IgD-negative memory B cell (primary cell): ENCODE measurements around the gene ANGPTL2. TPM values are rescaled to one million over a fixed set of nuclear protein-coding genes. Genes with fewer than 3 reads are reported as not detected.
"Not testable (repeated sequence)": the region's sequence is repeated elsewhere in the genome, so short reads cannot be mapped to it uniquely, and the experiment has no call there.

Source experiments
- H3K27ac Mint-ChIP-seq, 3 donors: one replicate each; pipeline ENCODE4 v1.8.0; 2020 to 2022; ENCODE audit warnings: mild to moderate bottlenecking in 3 of 3, mixed read lengths in 3 of 3, moderate library complexity in 1 of 3
- H3K27me3 Mint-ChIP-seq: one replicate; pipeline ENCODE4 v1.8.0; 2021; ENCODE audit warnings: mixed read lengths
- H3K36me3 Mint-ChIP-seq: one replicate; pipeline ENCODE4 v1.8.0; 2020; ENCODE audit warnings: mild to moderate bottlenecking, mixed read lengths
- H3K4me1 Mint-ChIP-seq, 3 donors: one replicate each; pipeline ENCODE4 v1.8.0; 2020 to 2022; ENCODE audit warnings: mixed read lengths in 3 of 3, mild to moderate bottlenecking in 1 of 3
- H3K4me3 Mint-ChIP-seq, 4 donors: one replicate each; pipeline ENCODE4 v1.8.0; 2020 to 2022; ENCODE audit warnings: mild to moderate bottlenecking in 4 of 4, mixed read lengths in 4 of 4, moderate library complexity in 3 of 4
- H3K9me3 Mint-ChIP-seq, 3 donors: one replicate each; pipeline ENCODE4 v1.8.0; 2020 to 2021; ENCODE audit warnings: mixed read lengths in 3 of 3, mild to moderate bottlenecking in 1 of 3
- polyA plus RNA-seq: library from polyadenylated mRNA; unstranded; fragments of 300-500 nt; fragmentation: Illumina TruSeq; gene quantifications from one replicate; pipeline ENCODE4 v1.2.3, GENCODE V29; 2021

Gene ANGPTL2
- polyA plus RNA-seq, 1 donor from 2014 or later = 0.08 TPM

DNA sequence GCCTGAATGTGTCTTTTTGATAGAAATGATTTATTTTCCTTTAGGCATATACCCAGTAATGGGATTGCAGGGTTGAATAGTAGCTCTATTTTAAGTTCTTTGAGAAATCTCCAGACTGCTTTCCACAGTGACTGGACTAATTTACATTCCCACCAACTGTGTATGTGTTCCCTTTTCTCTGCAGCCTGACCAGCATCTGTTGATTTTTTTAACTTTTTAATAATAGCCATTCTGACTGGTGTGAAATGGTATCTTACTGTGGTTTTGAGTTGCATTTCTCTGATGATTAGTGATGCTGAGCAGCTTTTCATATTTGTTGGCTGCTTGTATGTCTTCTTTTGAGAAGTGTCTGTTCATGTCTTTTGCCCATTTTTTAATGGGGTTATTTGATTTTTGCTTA is 24.4 kb upstream of the ANGPTL2 start:
- H3K27me3 Mint-ChIP-seq, H3K27ac Mint-ChIP-seq, H3K4me1 Mint-ChIP-seq, H3K9me3 Mint-ChIP-seq, H3K4me3 Mint-ChIP-seq, H3K36me3 Mint-ChIP-seq: not testable (repeated sequence)

DNA sequence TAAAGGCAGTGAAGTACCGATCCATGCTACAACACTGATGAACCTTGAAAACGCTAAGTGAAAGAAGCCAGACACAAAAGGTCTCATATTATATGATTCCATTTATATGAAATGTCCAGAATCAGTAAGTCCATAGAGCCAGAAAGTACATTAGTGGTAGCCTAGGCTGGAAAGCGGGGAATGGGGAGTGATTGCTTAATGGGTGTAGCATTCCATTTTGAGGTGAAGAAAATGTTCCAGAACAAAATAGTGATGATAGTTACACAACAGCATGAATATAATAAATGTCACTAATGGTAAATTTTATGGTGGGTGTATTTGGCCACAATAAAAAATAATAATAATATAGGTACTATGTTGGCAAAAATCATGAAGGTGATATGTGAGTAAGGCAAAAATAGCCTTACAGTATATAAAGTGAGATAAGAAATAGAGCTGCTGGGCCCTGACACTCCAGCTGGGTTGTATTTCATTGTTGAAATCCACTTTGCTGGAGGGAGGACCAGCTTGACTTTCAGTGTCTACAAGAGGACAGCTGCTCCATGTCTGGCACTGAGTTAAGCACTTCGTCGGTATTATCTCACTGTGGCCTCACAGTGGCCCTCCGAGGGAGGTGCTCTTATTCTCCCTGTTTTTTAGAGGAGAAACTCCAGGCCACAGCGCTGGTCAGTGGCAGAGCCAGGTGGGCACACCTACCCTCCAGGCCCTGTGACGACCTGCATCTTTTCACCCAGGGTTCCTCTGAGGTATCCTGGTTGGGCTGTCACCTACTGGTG is 22.4 kb upstream of the ANGPTL2 start:
- Mint-ChIP-seq H3K27ac (no peak overlapping the region), H3K4me1 (no peaks in the 10 kb centered on the region), H3K27me3 (no peaks in the 10 kb centered on the region), H3K36me3 (peaks cover 3% of the 10 kb centered on the region), H3K9me3 (peaks cover 0 to 2% (median 0%) of the 10 kb centered on the region in 3 donors), H3K4me3 (no peak overlapping the region)

DNA sequence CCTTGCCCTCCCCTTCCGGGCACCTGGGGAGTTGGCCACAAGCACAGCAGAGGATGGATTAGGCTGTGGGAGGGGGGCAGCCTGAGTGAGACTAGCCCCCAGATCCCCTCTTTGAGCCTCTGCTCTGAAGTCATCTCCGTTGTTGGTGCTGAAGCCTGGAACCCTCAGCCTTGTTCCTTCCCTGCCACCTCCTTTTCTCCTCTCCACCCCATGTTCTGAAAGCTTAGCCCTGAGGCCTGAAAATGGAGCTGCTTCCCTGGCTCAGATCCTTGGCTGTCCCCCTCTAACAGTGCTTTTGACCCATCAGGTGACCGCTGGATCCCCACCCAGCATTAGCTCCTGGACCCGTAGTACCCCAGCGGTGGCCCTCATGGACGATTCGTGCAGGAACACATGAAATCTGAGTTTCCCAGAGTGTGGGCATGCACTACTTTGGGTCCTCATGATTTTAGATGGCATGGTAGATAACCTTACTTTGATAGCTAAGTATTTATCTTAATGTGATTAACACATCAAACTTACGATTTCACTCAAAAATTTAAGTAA is 21.6 kb upstream of the ANGPTL2 start:
- Mint-ChIP-seq H3K27ac (peak overlapping the region in 1 of 3 donors; percentile 55), H3K4me1 (no peaks in the 10 kb centered on the region), H3K4me3 (no peak overlapping the region), H3K27me3 (no peaks in the 10 kb centered on the region), H3K36me3 (peaks cover 3% of the 10 kb centered on the region), H3K9me3 (peaks cover 0 to 2% (median 0%) of the 10 kb centered on the region in 3 donors)

DNA sequence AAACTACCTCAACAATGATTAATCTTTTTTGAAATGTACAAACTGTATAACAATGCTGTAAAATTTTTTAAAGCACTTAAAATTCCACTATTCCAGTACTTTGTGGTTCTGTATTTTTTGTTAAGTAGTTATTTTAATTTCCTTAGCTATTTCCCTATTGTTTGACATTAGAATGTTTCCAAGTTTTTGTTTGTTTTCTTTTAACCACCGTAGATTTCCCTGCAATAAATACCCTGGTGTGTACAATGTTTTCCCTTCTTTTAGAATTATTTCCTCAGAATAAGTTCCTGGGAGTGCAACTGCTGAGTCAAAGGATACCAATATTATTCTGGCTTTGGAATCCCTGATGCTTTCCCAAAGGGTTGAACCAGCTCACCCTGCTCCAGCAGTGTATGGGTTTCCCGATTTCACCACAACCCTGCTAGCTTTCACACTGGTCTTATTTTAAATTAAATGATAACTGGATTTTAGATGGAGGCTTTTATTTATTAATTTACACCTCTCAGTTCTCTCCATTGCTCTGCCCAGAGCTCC is 20.6 kb upstream of the ANGPTL2 start:
- peaks cover 0 to 2% (median 0%) of the 10 kb centered on the region in 3 donors for H3K9me3 Mint-ChIP-seq
- no peak overlapping the region for H3K4me3 Mint-ChIP-seq
- H3K4me1 Mint-ChIP-seq = no peaks in the 10 kb centered on the region
- H3K27me3 Mint-ChIP-seq = no peaks in the 10 kb centered on the region
- H3K36me3 Mint-ChIP-seq = peaks cover 3% of the 10 kb centered on the region
- no peak overlapping the region for H3K27ac Mint-ChIP-seq

DNA sequence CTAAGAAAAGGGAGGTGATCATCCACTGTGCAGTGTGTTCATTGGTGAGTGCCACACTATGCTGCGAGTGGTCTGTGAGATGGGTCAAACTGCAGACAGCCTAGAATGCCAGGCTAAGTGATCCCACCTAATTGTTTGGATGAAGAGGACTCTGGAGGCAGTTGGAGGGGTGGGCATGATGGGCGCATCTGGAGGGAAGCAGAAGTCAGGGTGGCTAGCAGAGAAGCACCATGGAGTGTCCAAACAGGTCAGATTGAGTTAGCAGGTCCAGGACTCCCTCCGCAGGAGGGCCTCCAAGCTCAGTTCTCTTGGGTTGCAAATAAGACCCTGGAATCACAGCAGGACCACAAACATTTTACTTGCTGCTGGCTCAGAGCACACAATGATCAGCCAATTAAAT is 19.9 kb upstream of the ANGPTL2 start:
- Mint-ChIP-seq H3K9me3 (peaks cover 0 to 2% (median 0%) of the 10 kb centered on the region in 3 donors), H3K4me3 (no peak overlapping the region), H3K27ac (no peak overlapping the region), H3K4me1 (no peaks in the 10 kb centered on the region), H3K27me3 (no peaks in the 10 kb centered on the region), H3K36me3 (peaks cover 3% of the 10 kb centered on the region)

DNA sequence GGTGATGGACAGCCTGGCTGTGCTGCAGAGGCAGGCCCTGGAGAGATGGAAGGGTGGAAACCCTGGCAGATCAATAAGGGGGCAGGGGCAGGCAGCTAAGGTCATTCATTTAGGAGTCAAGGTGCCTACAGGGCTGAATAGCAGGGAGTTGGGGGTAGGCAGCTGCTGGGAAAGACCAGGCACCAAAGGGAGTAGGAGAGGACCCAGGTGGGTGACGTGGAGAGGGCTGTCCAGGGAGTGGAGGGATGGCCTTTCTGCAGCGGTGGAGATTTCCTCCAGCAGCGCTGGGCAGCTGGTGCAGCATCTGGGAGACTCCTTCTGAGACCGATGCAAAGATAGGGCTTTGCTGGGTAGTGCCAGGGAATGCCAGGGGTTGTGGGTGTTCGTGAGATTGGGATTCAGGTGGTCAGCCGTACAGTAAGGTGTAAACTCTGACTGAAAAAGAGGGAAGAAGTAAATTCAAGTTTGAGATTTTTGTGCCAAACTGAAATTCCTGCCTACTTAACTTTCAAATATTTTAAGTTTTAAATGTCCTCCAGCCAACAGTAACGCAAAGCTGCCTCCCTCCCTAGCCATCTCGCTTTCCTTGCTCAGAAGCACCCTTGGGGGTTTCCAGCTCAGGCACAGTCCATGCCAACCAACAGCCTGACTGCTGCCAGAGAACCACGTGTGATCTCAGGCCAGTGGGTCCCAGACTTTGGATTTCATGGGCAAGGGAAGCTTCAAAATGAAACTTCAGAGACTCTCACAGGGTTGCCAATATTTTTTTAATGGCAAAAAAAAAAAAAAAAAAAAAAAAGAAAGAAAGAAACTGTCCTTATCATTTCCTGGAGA is 18.6 kb upstream of the ANGPTL2 start:
- H3K4me3 Mint-ChIP-seq = no peak overlapping the region
- peak overlapping the region in 1 of 3 donors; percentile 0 for H3K27ac Mint-ChIP-seq
- no peaks in the 10 kb centered on the region for H3K36me3 Mint-ChIP-seq
- no peaks in the 10 kb centered on the region for H3K27me3 Mint-ChIP-seq
- H3K4me1 Mint-ChIP-seq = no peaks in the 10 kb centered on the region
- H3K9me3 Mint-ChIP-seq = no peaks in the 10 kb centered on the region

DNA sequence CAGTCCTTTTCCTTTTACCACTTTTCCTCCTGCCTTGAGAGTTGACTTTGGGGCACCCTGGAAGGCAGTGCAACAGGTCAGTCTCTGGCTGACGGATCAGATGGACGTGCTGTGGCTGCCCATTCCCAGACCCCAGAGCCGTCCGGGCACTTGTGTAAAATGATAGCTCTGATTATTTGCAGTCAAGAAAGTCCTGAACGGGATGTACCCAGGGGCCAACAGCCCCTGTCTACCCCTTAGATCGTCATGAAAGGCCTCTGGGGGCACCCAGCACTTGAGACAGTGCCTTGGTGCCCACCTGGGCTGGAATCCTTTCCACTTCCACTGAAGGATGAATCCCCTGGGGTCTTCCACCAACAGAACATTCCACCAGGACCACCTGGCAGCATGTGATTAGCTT is 17.7 kb upstream of the ANGPTL2 start:
- no peaks in the 10 kb centered on the region for H3K9me3 Mint-ChIP-seq
- H3K27me3 Mint-ChIP-seq = no peaks in the 10 kb centered on the region
- no peaks in the 10 kb centered on the region for H3K4me1 Mint-ChIP-seq
- H3K4me3 Mint-ChIP-seq = no peak overlapping the region
- no peak overlapping the region for H3K27ac Mint-ChIP-seq
- peaks cover 4% of the 10 kb centered on the region for H3K36me3 Mint-ChIP-seq

DNA sequence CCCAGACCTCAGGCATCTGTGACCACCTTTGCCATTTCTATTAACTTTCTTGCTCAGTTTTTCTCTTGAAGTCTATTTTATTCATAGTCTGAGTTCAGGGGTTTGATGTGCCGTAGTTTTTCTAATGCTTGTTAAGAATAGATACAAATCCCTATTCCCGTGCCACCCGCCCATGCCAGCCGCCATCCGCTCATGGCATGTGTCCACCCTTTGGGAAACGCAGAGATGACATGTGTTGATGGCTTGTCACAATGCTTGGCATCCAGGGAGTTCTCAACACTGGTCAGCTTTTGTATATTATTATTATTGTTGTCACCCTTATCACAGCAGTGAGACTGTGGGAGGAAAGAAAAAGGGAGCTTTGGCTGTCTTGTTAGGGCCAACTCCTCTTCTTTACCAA is 17.3 kb upstream of the ANGPTL2 start:
- Mint-ChIP-seq H3K27ac (peak overlapping the region in 1 of 3 donors; percentile 56), H3K4me3 (no peak overlapping the region), H3K27me3 (no peaks in the 10 kb centered on the region), H3K9me3 (no peaks in the 10 kb centered on the region), H3K36me3 (peaks cover 4% of the 10 kb centered on the region), H3K4me1 (no peaks in the 10 kb centered on the region)

DNA sequence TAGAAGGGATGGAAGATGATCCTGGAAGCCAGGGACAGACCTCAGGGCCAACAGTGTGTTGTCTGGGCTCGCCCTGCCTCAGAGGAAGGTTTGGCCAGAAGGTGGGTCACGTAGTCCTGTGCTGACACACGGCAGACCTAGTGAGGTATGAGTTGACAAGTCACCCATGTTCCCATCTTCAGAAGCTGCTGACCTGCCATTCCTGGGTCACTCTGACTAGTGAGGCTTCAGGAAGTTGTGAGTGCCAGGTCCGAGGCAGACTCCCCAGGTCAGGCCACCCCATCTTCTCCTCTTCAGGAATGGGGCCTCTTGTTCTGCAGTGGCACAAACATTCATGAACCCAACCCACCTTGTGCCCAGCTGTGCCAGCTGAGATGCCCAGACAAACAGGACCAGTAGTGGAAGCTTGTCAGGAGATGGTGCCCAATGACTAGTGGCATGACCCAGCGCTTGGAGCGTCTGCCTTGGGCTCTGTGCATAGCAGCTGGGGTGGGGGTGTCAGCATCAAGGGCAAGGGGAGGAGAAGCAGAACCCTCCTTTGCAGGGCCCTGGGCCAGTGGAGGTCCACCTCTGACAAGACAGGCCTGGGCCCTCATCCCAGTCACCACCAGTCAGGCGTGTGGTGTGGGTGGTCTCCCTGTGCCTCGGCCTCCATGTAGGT is 16.8 kb upstream of the ANGPTL2 start:
- Mint-ChIP-seq H3K36me3 (peaks cover 4% of the 10 kb centered on the region), H3K4me1 (no peaks in the 10 kb centered on the region), H3K27ac (no peak overlapping the region), H3K4me3 (no peak overlapping the region), H3K9me3 (no peaks in the 10 kb centered on the region), H3K27me3 (no peaks in the 10 kb centered on the region)

DNA sequence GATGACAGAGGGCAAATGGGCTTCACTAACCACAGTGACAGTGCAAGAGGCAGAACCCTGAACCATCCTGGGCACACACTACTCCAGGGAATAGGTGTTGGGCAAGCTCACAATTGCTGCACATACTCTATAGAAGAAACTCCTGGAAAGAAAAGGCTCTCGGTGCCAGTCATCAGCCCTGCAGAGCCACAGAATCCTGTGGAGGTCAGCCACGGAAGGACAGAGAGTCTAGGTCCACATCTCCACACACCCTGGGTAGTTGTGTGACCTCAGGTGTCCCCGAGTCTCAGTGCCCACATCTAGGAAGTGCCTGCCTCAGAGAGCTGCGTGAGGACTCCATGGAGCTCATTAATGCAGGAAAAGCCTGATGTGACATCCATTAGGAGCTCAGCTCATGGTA is 16.0 kb upstream of the ANGPTL2 start:
- no peaks in the 10 kb centered on the region for H3K9me3 Mint-ChIP-seq
- no peak overlapping the region for H3K27ac Mint-ChIP-seq
- peaks cover 4% of the 10 kb centered on the region for H3K36me3 Mint-ChIP-seq
- H3K27me3 Mint-ChIP-seq = no peaks in the 10 kb centered on the region
- H3K4me3 Mint-ChIP-seq = no peak overlapping the region
- H3K4me1 Mint-ChIP-seq = peaks cover 0 to 1% (median 0%) of the 10 kb centered on the region in 3 donors

DNA sequence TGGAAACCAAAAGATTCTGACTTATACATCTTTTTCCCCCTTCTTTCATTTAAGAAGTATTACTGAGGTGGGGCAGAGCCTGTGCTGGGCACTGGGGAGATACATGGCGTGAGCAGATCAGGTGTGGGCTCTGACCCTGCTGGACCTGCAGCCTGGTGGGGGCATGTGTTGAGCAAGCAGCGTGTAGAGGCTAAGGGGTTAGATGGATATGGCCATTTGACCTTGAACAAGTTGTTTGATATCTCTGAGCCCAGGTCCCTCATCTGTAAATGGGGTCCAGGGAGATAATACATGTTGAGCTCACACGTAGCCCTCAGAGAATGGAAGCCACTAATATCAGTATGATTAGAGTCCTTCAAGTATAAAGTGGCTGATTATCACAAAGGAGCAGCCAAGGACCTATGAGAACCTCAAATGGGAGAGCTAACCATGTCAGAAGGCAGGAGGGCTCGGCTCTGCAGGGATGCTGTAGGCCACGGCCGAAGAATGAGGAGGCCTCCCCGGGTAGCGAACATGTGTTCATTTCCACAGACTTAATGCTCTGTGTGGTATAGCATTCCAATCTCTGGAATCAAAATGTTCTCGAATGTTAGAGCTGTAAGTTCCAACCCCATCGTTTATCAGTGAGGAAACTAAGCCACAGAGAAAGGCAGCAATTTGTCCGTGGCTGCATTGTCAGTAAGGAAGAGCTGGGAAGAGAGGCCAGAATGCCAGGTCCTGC is 15.4 kb upstream of the ANGPTL2 start:
- H3K4me3 Mint-ChIP-seq = peak overlapping the region in 1 of 4 donors; percentile 54
- H3K27ac Mint-ChIP-seq = no peak overlapping the region
- H3K9me3 Mint-ChIP-seq = no peaks in the 10 kb centered on the region
- H3K4me1 Mint-ChIP-seq = peaks cover 0 to 1% (median 0%) of the 10 kb centered on the region in 3 donors
- H3K36me3 Mint-ChIP-seq = peaks cover 5% of the 10 kb centered on the region
- no peaks in the 10 kb centered on the region for H3K27me3 Mint-ChIP-seq

DNA sequence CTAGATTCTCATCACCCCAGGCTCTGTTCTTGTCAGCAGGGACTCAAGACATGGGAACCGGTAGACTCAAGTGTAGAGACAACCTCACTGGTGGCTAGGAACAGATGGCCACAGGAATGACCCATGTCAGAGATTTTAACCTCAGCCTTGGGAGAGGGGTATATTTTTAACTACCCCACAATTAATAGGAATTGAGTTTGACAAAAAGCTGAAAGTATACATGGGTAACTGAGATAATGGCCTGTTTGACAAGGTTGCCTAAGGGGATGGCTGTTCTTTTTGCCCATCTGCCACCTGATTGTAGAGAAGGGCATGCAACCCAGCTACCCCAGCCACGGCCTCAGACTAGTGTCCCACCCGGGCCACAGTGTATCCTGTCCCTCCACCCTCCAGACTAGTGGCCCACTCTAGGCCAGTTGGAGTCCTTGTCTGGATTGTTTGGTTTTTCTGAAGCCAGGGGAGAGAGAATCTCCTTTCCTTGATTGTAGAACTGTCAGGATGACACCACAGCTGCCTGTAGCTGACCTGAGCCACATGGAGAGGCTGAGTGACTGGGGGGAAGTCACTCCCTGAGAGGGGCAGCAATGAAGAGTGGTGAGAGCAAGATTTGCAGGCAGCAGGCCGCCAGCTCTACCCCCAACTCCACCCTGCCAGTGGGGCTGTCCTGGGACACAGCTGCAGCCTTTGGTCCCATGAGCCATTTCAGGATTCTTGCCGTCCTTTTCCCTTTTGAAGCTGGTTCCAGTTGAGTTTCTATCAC is 14.6 kb upstream of the ANGPTL2 start:
- Mint-ChIP-seq H3K4me1 (peaks cover 0 to 1% (median 0%) of the 10 kb centered on the region in 3 donors), H3K9me3 (no peaks in the 10 kb centered on the region), H3K4me3 (no peak overlapping the region), H3K27ac (no peak overlapping the region), H3K36me3 (peaks cover 10% of the 10 kb centered on the region), H3K27me3 (no peaks in the 10 kb centered on the region)

DNA sequence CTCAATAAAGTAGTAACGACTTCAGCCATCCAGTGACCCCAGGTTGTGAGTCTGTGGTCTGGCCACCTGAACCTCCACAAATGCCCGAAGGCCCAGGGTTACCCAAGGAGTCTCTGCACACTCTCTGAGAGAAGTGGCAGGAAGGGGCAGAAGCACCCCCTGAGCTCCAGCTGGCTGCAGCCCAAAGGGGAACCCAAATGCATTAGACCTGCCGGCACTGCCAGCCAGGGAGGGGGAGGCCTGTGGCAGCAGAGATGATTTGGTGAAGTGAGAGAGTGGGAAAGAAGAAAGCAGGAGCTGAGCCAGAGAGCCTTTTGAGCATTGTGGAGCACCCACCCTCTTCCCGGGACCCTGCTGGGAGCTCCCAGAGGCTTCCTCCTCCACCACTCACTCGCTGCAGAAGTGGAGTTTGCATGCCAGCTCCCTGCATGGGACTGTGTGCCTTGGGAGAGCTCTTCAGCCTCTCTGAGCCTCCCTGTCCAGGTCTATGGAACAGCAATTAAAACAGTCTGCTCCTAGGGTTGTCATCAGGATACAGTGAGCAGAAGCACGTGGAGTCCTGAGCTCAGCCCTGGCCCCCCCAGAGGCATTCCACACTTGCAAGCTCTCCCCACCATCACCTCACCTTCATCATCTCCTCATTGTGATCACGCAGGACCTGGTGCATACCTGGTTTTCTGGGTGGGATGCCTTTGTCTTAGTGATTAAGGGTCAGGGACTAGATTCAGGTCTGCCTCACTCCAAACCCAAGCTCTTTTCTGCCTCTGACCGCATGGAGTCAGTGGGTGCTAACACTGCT is 13.8 kb upstream of the ANGPTL2 start:
- Mint-ChIP-seq H3K9me3 (no peaks in the 10 kb centered on the region), H3K36me3 (peaks cover 10% of the 10 kb centered on the region), H3K27me3 (no peaks in the 10 kb centered on the region), H3K4me1 (peaks cover 0 to 1% (median 0%) of the 10 kb centered on the region in 3 donors), H3K4me3 (no peak overlapping the region), H3K27ac (no peak overlapping the region)
